ENCODE results near the gene SLC25A21.
"Not testable (repeated sequence)": the region's sequence is repeated elsewhere in the genome, so short reads cannot be mapped to it uniquely, and the experiment has no call there.

SLC25A21 gene

DNA sequence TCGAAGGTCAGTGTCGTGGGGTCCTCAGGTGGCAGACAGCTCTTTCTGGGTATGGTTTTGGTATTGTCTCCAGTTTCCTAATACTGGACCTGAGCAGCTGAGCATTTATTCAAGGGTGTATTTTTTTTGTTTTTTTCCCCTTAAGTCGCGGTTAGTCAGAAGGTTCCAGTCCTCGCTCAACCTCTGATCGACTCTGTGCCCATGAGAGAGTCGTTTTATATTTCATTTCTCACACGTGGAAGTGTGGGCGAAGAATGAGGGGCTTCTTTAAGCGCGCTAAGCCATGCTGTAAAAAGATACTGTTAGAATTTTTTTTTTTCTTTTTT is 25.8 kb upstream of the SLC25A21 start:
- H3K36me3 ChIP-seq (ENCODE audit: control insufficient read depth, insufficient read depth, low read length), result no peaks in the 10 kb centered on the region
- H3K27ac ChIP-seq (ENCODE audit: low read depth, low read length), result peak overlapping the region; percentile 87
- H3K4me1 ChIP-seq (ENCODE audit: control insufficient read depth, insufficient read depth, low read length), result peaks cover 7% of the 10 kb centered on the region
- peak overlapping the region; percentile 84 for H3K4me3 ChIP-seq (ENCODE audit: low read length)
- no peaks in the 10 kb centered on the region for H3K27me3 ChIP-seq (ENCODE audit: control insufficient read depth, insufficient read depth, low read length)
- H3K9ac ChIP-seq (ENCODE audit: low read length), result peak overlapping the region; percentile 42

GRCh38 chr14:37197421-37198272 is 25.2 kb upstream of the SLC25A21 start, which contains the start of gene MIPOL1:
MIPOL1 (plus strand) TSS chr14:37197937; CDS start chr14:37247889, 49,952 bp downstream.
- H3K27me3 ChIP-seq (ENCODE audit: control insufficient read depth, insufficient read depth, low read length), result no peaks in the 10 kb centered on the region
- H3K9ac ChIP-seq (ENCODE audit: low read length), result peak within 1 kb of the TSS; percentile 42
- peak within 1 kb of the TSS; percentile 87 for H3K27ac ChIP-seq (ENCODE audit: low read depth, low read length)
- H3K36me3 ChIP-seq (ENCODE audit: control insufficient read depth, insufficient read depth, low read length), result no peaks in the 10 kb centered on the region
- peaks cover 7% of the 10 kb centered on the region for H3K4me1 ChIP-seq (ENCODE audit: control insufficient read depth, insufficient read depth, low read length)
- H3K4me3 ChIP-seq (ENCODE audit: low read length), result peak within 1 kb of the TSS; percentile 84

DNA sequence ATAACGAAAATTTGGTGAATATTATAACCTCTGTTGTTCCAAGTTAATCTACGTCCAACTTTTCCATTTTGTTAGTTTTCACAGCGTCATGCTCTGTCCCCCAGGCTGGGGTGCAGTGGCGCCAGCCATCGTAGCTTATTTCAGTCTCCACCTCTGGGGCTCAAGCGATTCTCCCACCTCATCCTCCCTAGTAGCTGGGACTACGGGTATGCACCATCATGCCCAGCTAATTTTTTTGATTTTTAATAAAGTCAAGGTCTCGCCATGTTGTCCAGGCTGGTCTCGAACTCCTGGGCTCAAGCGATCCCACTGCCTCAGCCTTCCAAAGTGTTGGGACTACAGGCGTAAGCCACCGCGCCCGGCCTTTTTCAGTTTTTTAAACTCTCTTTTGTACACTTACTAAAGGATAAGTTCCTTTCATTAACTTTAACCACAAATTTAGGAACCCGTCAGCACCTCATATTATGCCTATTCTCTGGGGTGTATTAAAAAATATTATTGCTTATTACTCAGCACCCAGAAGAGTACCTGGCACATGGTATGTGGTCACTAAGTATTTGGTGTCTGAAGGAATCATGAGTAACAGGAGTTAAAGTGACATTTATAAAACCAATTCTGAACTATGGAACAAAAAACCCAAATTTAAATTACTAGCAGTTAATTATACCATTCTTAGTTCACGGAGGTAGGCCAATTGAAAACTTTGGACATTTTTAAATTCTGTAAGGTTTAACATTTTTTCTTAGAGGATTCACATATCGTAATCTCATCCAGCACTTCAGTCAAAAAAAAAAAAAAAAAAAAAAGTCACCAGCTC is 24.4 kb upstream of the SLC25A21 start:
- Histone ChIP-seq H3K27me3 (ENCODE audit: control insufficient read depth, insufficient read depth, low read length) (no peaks in the 10 kb centered on the region), H3K27ac (ENCODE audit: low read depth, low read length) (peak overlapping the region; percentile 81), H3K4me3 (ENCODE audit: low read length) (peak overlapping the region; percentile 84), H3K9ac (ENCODE audit: low read length) (no peak overlapping the region), H3K4me1 (ENCODE audit: control insufficient read depth, insufficient read depth, low read length) (peaks cover 7% of the 10 kb centered on the region), H3K36me3 (ENCODE audit: control insufficient read depth, insufficient read depth, low read length) (no peaks in the 10 kb centered on the region)

DNA sequence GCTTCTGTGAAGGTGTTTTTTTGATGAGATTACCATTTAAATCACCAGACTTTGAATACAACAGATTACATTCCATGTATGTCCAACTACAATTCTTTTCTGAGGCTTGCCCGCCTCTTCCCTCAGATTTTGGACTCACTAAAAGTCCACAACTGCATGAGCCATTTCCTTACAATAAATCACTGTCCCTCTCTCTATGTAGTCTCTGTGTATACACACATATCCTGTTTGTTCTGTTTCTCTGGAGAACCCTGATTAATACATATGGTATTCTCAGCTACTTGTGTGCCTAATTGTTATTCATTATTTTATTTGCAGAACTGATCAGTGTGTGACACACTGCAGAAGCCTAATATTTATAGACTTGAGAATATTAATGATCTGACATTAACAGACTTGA is 22.9 kb upstream of the SLC25A21 start:
- peaks cover 7% of the 10 kb centered on the region for H3K4me1 ChIP-seq (ENCODE audit: control insufficient read depth, insufficient read depth, low read length)
- no peaks in the 10 kb centered on the region for H3K36me3 ChIP-seq (ENCODE audit: control insufficient read depth, insufficient read depth, low read length)
- H3K4me3 ChIP-seq (ENCODE audit: low read length), result no peak overlapping the region
- no peaks in the 10 kb centered on the region for H3K27me3 ChIP-seq (ENCODE audit: control insufficient read depth, insufficient read depth, low read length)
- no peak overlapping the region for H3K9ac ChIP-seq (ENCODE audit: low read length)
- H3K27ac ChIP-seq (ENCODE audit: low read depth, low read length), result no peak overlapping the region

GRCh38 chr14:37194698-37195097 is 22.3 kb upstream of the SLC25A21 start:
- H3K27ac ChIP-seq (ENCODE audit: low read depth, low read length), result no peak overlapping the region
- peaks cover 7% of the 10 kb centered on the region for H3K4me1 ChIP-seq (ENCODE audit: control insufficient read depth, insufficient read depth, low read length)
- no peaks in the 10 kb centered on the region for H3K36me3 ChIP-seq (ENCODE audit: control insufficient read depth, insufficient read depth, low read length)
- no peak overlapping the region for H3K4me3 ChIP-seq (ENCODE audit: low read length)
- no peaks in the 10 kb centered on the region for H3K27me3 ChIP-seq (ENCODE audit: control insufficient read depth, insufficient read depth, low read length)
- H3K9ac ChIP-seq (ENCODE audit: low read length), result no peak overlapping the region

DNA sequence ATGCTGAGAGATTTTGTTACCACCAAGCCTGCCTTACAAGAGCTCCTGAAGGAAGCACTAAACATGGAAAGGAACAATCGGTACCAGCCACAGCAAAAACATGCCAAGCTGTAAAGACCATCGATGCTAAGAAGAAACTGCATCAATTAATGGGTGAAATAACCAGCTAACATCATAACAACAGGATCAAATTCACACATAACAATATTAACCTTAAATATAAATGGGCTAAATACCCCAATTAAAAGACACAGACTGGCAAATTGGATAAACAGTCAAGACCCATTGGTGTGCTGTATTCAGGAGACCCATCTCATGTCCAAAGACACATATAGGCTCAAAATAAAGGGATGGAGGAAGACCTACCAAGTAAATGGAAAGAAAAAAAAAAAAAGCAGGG is 17.3 kb upstream of the SLC25A21 start:
- not testable (repeated sequence) for H3K4me3 ChIP-seq (ENCODE audit: low read length); H3K27me3 ChIP-seq (ENCODE audit: control insufficient read depth, insufficient read depth, low read length); H3K36me3 ChIP-seq (ENCODE audit: control insufficient read depth, insufficient read depth, low read length); H3K4me1 ChIP-seq (ENCODE audit: control insufficient read depth, insufficient read depth, low read length); H3K27ac ChIP-seq (ENCODE audit: low read depth, low read length); H3K9ac ChIP-seq (ENCODE audit: low read length)

GRCh38 chr14:37187840-37188577 is 15.6 kb upstream of the SLC25A21 start:
- not testable (repeated sequence) for H3K4me1 ChIP-seq (ENCODE audit: control insufficient read depth, insufficient read depth, low read length); H3K27me3 ChIP-seq (ENCODE audit: control insufficient read depth, insufficient read depth, low read length); H3K9ac ChIP-seq (ENCODE audit: low read length); H3K27ac ChIP-seq (ENCODE audit: low read depth, low read length); H3K36me3 ChIP-seq (ENCODE audit: control insufficient read depth, insufficient read depth, low read length); H3K4me3 ChIP-seq (ENCODE audit: low read length)

GRCh38 chr14:37187294-37187693 is 14.9 kb upstream of the SLC25A21 start:
- Histone ChIP-seq H3K9ac (ENCODE audit: low read length) (no peak overlapping the region), H3K4me1 (ENCODE audit: control insufficient read depth, insufficient read depth, low read length) (no peaks in the 10 kb centered on the region), H3K4me3 (ENCODE audit: low read length) (no peak overlapping the region), H3K27me3 (ENCODE audit: control insufficient read depth, insufficient read depth, low read length) (no peaks in the 10 kb centered on the region), H3K36me3 (ENCODE audit: control insufficient read depth, insufficient read depth, low read length) (no peaks in the 10 kb centered on the region), H3K27ac (ENCODE audit: low read depth, low read length) (no peak overlapping the region)

DNA sequence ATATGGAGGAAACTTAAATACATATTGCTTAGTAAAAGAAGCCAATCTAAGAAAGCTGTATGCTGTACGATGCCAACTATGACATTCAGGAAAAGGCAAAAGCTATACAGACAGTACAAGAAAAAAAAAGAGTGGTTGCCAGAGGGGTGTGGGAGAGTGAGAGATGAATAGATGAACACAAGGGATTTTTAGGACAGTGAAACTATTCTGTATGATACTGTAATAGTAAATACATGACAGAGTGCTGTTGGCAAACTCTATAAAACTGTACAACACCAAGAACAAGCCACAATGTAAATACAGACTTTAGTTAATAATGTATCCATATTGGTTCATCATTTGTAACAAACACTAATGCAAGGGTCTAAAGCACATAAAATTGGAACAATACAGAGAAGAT is 14.5 kb upstream of the SLC25A21 start:
- Histone ChIP-seq H3K4me3 (ENCODE audit: low read length) (no peak overlapping the region), H3K9ac (ENCODE audit: low read length) (no peak overlapping the region), H3K36me3 (ENCODE audit: control insufficient read depth, insufficient read depth, low read length) (no peaks in the 10 kb centered on the region), H3K4me1 (ENCODE audit: control insufficient read depth, insufficient read depth, low read length) (no peaks in the 10 kb centered on the region), H3K27me3 (ENCODE audit: control insufficient read depth, insufficient read depth, low read length) (no peaks in the 10 kb centered on the region), H3K27ac (ENCODE audit: low read depth, low read length) (no peak overlapping the region)

DNA sequence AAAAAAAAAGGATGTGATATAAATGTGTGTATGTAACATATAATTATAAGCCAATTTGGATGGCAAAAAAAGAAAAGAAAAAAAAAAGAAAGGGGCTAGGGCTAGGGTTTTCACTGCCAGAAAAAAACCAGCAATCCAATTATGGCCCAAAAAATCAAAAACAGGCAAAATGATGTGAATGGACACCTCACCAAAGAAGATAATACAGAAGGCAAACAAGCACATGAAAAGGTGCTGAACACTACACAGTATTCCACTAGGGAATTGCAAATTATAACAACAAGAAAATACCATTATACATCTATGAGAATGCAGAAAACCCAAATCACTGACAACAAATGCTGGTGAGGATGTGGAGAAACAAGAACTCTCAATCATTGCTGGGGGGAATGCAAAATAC is 13.3 kb upstream of the SLC25A21 start:
- H3K4me1 ChIP-seq (ENCODE audit: control insufficient read depth, insufficient read depth, low read length), result no peaks in the 10 kb centered on the region
- H3K27me3 ChIP-seq (ENCODE audit: control insufficient read depth, insufficient read depth, low read length), result no peaks in the 10 kb centered on the region
- no peak overlapping the region for H3K9ac ChIP-seq (ENCODE audit: low read length)
- H3K27ac ChIP-seq (ENCODE audit: low read depth, low read length), result no peak overlapping the region
- no peak overlapping the region for H3K4me3 ChIP-seq (ENCODE audit: low read length)
- no peaks in the 10 kb centered on the region for H3K36me3 ChIP-seq (ENCODE audit: control insufficient read depth, insufficient read depth, low read length)

- not testable (repeated sequence) for H3K27ac ChIP-seq (ENCODE audit: low read depth, low read length); H3K27me3 ChIP-seq (ENCODE audit: control insufficient read depth, insufficient read depth, low read length); H3K36me3 ChIP-seq (ENCODE audit: control insufficient read depth, insufficient read depth, low read length); H3K4me3 ChIP-seq (ENCODE audit: low read length); H3K4me1 ChIP-seq (ENCODE audit: control insufficient read depth, insufficient read depth, low read length); H3K9ac ChIP-seq (ENCODE audit: low read length)
Measured at GRCh38 chr14:37184520-37184919, 12.1 kb upstream of the SLC25A21 start.

DNA sequence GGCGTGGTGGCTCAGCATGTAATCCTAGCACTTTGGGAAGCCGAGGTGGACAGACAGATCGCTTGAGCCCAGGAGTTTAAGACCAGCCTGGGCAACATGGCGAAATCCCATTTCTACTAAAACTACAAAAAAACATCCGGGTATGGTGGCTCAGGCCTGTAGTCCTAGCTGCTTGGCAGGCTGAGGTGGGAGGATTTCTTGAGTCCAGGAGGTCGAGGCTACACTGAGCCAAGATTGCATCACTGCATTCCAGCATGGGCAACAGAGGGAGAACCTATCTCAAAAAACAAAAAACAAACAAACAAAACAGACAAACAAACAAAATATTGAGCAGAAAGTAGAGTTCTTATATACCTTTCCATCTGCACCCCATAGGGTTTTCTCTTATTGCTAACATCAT is 9.0 kb upstream of the SLC25A21 start:
- H3K4me1 ChIP-seq (ENCODE audit: control insufficient read depth, insufficient read depth, low read length), result no peaks in the 10 kb centered on the region

More for the DNA sequence above, 9.0 kb upstream of the SLC25A21 start:
- H3K27ac ChIP-seq (ENCODE audit: low read depth, low read length), result no peak overlapping the region
- H3K9ac ChIP-seq (ENCODE audit: low read length), result no peak overlapping the region
- no peak overlapping the region for H3K4me3 ChIP-seq (ENCODE audit: low read length)
- no peaks in the 10 kb centered on the region for H3K36me3 ChIP-seq (ENCODE audit: control insufficient read depth, insufficient read depth, low read length)
- H3K27me3 ChIP-seq (ENCODE audit: control insufficient read depth, insufficient read depth, low read length), result no peaks in the 10 kb centered on the region
